Effector CD8-positive, alpha-beta T cell (primary cell): ENCODE results near the gene POLR2J.
"Not testable (repeated sequence)": the region's sequence is repeated elsewhere in the genome, so short reads cannot be mapped to it uniquely, and the experiment has no call there.

ENCODE experiments used
- DNase-seq: peaks from one replicate; lab custom pipeline; 2025; lab: John Stamatoyannopoulos, UW
- total RNA-seq, 4 experiments: gene quantifications; one replicate each; lab custom pipeline; 2026; lab: John Stamatoyannopoulos, UW

The POLR2J gene
- 15.6 to 28.7 (median 26.7) reads per million in 4 experiments for total RNA-seq

DNA sequence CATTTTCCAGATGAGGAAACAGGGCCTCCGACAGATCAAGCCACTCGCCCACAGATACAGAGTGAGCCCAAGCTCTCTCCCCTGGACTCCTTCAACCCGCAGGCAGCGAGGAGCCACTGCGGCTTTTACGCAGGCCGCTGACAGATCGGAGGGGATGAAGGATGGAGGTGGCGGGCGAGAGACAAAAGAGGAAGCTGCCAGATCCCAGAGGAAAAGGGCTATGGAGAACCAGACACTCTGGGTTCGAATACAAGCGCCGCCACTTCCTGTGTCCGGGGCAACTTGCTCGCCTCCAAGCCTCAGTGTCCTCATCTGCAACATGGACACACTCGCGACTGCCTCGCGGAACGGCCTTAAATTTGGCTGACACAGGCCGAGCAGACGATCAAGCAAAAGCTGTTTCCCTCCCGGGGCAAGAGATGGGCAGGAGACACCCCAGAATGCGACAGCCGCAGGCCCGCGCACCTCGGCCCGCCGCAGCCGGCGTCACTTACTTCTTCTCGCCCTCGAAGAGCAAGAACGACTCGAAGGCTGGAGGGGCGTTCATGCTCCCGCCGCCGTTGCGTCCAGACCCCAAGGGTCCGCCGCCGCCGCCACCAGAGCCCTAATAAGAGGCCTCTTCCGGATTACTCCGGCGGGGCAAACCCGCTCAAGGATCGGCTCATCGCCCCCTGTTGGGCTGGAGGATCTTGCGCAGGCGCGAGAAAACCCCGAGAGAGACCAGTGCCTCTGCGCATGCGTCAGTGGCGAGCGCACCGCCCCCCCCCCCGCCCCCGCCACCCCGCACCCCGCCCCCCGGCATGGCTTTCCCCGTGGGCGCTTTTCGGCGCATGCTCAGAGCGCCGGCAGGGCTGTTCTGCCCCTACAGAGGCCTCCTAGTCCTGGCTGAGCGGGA is at the start of gene POLR2J:
TSS of gene POLR2J (minus strand) at position 609 of the 895 bp plus-strand sequence. CDS start at position 547, 62 bp downstream.
- DNase-seq = not testable (repeated sequence)

DNA sequence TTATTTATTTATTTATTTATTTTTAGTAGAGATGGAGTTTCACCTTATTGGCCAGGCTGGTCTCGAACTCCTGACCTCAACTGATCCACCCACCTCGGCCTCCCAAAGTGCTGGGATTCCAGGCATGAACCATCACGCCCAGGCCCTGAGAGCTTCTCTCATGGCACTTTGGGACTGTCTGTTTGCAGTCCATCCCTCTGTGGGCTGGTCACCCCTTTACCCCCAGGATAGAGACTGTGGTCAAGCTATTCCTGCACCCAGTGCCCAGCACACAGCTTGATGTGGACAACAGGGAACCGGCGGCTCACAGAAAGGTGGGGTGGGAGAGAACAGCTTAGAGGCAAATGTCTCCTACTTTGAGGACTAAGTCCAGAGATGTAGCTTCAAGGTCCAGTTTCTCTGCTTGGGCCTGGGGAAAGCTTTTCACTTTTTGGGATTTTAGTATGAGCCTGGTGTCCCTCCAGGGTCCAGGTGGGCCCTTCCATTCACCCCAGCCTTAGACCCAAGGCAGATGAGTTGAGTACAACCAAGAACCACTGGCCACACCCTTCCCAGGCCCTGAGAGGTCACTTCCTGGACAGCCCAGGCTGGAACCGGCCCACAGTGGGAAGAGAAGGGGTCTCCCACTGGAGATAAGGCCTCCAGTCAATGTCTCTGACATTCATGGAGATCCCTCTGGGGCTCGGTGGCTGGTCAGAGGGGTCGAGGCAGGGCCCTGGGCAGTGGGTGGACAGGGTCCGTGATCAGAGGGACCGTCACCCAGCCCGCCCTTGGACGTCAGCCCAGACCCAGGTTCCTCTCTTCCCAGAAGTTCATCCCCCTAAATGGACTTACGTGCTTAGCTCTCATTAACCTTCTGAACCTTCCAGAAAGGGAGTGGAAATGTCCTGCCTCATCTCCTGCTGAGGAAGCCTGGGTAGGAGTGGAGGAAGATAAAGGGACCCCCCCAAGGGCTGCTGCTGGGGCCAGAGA is 49.4 kb upstream of the POLR2J start:
- not testable (repeated sequence) for DNase-seq

GRCh38 chr7:102527182-102527581 is 48.5 kb upstream of the POLR2J start:
- not testable (repeated sequence) for DNase-seq

- DNase-seq = not testable (repeated sequence)
Measured at GRCh38 chr7:102524803-102525202, 46.1 kb upstream of the POLR2J start.

- not testable (repeated sequence) for DNase-seq
Measured at GRCh38 chr7:102520797-102521196, 42.1 kb upstream of the POLR2J start.

DNA sequence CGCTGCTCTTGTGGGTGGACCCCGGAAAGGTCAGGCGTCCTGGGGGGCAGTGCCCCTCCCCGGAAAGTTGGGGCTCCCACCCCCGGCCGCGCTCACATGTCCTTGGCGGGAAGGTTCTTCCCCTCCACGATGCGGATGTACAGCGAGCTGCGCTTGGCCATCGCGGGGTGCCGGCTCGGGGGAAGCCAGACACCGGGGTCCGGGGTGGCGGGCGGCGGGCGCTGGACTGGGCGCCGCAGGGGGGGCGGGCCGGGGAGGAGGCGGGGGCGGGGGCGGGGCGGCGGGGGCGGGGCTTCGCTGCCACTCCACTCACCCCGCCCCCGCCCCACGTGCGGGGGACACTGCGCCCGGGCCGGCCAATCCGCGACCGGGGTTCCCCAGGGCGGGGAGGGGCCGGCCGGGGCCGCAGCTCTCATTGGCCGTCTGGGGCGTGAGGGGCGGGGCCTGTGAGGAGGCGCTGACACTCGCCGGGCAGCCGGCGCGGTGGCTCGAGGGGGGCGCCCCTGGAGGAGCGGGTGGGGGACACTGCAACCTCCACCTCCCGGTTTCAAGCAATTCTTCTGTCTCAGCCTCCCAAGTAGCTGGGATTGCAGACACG is 38.9 kb upstream of the POLR2J start, which contains the start of gene RASA4B:
TSS of gene RASA4B (minus strand) at position 228 of the 598 bp plus-strand sequence. CDS start at position 161, 67 bp downstream.
- DNase-seq = not testable (repeated sequence)

DNA sequence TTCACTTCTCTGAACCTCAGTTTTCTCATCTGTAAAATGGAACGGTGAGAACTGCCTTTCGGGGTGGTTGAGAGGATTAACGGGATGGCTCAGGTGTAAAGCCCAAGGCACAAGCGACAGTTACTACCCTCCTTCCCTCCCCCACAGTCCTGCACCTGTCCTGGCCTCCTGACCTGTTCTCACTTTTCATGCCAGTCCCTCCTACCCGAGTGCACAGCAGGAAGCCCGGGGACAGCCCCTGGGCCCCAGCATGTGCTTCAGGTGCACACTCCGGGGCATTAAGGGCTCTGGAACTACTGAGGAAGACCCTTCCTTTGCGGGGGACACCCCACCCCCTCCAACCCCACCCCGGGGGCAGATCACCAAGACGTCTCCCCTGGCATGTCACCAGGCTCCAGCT is 38.2 kb upstream of the POLR2J start:
- DNase-seq = not testable (repeated sequence)

- DNase-seq = not testable (repeated sequence)
Measured at GRCh38 chr7:102515889-102516288, 37.2 kb upstream of the POLR2J start.

GRCh38 chr7:102514881-102515721 is 36.4 kb upstream of the POLR2J start:
- not testable (repeated sequence) for DNase-seq

DNA sequence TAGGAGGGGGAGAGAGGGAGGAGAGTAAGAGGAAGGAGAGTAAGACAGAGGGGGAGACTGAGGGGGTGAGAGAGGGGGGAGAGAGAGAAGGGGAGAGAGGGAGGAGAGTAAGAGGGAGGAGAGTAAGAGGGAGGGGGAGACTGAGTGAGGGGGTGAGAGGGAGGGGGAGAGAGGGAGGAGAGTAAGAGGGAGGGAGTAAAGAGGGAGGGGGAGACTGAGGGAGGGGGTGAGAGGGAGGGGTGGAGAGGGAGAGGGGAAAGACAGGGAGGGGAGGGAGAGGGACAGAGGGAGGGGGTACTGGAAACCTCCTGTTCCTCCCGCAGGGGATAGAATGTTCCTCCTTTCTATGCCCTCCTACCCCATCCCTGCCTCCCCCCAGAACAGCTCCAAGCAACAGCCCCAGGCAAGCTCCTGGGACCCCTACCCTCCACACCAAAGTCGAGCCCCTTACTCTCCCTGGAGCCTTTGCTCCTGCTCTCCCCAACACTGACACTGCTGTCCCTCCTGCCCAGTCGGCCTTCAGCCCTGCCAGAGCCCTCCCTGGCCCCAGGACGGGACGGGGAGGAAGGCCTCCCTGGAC is 34.0 kb upstream of the POLR2J start:
- not testable (repeated sequence) for DNase-seq

GRCh38 chr7:102511860-102512522 is 33.3 kb upstream of the POLR2J start:
- not testable (repeated sequence) for DNase-seq

GRCh38 chr7:102510575-102510974 is 31.9 kb upstream of the POLR2J start:
- DNase-seq = not testable (repeated sequence)

DNA sequence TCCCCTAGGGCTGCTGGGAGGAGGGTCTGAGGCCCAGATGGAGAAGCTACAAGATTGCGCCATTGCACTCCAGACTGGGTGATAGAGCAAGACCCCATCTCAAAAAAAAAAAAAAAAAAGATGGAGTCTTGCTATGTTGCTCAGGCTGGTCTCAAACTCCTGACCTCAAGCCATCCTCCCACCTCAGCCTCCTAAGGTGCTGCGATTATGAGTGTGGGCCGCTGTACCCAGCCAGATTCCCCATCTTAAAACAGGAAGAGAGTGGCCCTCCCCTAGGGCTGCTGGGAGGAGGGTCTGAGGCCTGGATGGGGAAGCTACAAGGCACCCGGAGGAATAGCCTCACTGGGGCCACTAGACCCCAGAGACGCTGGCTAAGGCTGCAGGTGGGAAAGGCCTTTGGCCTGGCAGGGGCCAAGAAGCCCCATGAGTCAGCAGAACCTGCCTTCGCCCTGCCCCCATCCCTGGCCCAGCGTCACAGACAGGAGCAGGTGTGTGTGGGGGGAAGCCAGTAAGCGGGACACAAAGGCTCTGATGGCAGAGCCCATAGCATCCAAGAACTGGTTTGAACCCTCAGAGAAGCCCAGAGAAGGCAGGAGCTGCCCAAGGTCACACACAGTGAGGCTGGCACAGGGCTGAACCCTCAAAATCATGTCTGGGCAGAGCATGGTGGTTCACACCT is 28.8 kb upstream of the POLR2J start:
- not testable (repeated sequence) for DNase-seq

DNA sequence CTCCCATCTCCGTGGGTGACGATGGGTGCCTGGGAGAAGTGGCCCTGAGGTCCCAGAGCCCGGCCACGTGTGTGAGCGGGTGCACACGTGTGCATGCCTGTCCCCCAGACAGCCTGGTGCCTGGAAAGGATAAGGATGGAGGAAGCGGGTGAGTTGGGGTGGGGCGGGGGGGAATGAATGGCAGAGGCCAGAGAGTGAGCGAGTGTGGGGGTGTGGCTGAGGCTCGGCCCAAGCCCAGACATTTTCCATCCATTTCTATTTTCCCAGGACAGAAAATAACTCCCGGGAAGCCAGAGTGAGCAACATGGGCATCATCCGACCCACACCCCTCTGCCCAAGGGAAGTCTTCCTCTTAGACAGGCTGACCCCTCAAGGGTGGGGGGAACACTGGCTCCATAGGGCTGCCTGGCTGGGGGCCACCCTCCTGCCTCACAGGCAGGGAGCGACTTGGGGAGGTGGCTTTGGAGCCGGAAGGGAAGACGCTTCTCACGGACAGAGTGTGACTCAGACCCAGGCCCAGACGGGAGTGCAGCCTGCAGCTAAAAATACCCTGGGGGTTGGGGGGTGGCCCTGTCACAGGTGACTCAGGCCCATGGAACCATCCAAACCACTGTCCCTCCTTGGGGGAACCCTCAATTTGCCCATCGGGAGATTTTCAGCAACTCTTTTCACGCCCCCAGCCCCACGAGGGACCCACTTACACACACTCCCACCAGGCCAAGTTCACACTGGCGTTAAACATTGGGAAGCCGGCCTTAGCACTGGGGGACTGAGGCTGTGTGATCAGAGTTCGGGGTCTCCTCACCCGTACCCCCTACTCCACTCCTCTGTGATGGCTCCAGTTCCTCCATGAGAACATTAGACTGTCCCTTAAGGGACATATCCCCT is 26.8 kb upstream of the POLR2J start:
- not testable (repeated sequence) for DNase-seq

GRCh38 chr7:102503141-102503540 is 24.4 kb upstream of the POLR2J start:
- DNase-seq = not testable (repeated sequence)

DNA sequence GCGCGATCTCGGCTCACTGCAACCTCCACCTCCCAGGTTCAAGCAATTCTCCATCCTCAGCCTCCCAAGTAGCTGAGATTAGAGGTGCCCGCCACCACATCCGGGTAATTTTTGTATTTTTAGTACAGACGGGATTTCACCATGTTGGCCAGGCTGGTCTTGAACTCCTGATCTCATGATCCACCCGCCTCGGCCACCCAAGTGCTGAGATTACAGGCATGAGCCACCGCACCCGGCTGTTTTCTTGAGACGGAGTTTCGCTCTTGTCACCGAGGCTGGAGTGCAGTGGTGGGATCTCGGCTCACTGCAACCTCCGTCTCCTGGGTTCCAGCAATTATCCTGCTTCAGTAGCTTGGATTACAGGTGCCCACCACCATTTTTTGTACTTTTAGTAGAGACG is 19.6 kb upstream of the POLR2J start:
- not testable (repeated sequence) for DNase-seq

DNA sequence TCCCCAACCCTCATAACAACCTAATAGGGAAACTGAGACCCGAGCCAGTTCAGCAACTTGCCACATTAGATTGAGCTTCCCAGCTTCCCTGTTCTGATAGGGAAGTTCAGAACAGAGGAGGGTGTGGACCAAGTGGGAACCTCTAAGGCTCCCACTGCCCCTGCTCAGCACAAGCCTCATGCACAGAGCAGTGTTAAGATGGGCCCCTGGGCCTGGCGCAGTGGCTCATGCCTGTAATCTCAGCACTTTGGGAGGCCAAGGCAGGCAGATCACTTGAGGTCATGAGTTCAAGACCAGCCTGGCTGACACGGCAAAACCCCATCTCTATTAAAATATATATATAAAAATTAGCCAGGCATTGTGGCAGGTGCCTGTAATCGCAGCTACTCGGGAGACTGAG is 18.6 kb upstream of the POLR2J start:
- DNase-seq = not testable (repeated sequence)

GRCh38 chr7:102496861-102497260 is 18.1 kb upstream of the POLR2J start:
- not testable (repeated sequence) for DNase-seq
